HG02588 (cell line): Measurements from ENCODE around the gene HTT.
"Not testable (repeated sequence)": the region's sequence is repeated elsewhere in the genome, so short reads cannot be mapped to it uniquely, and the experiment has no call there.

Source experiments
- ATAC-seq: cut with Tn5 transposase; IDR thresholded peaks from one replicate; pipeline ENCODE4 v1.9.1; 2021; ENCODE audit warnings: mild to moderate bottlenecking, moderate library complexity; ENCODE audit not compliant: unreplicated experiment

HTT gene

DNA sequence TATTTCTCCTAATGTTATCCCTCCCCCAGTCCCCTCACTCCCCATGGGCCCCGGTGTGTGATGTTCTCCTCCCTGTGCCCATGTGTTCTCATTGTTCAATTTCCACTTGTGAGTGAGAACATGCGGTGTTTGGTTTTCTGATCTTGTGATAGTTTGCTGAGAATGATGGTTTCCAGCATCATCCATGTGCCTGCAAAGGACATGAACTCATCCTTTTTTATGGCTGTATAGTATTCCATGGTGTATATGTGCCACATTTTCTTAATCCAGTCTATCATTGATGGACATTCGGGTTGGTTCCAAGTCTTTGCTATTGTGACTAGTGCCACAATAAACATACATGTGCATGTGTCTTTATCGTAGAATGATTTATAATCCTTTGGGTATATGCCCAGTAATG lies 86.6 kb downstream of the HTT start:
- not testable (repeated sequence) for ATAC-seq

- not testable (repeated sequence) for ATAC-seq
These were observed 92.0 kb downstream of the HTT start for GRCh38 chr4:3166434-3166833.

GRCh38 chr4:3168029-3168428 lies 93.5 kb downstream of the HTT start:
- no peak for ATAC-seq

- no peak for ATAC-seq
These were observed 100.2 kb downstream of the HTT start for GRCh38 chr4:3174371-3175338.

- no peak for ATAC-seq
These were observed 102.1 kb downstream of the HTT start for GRCh38 chr4:3176367-3177229.

DNA sequence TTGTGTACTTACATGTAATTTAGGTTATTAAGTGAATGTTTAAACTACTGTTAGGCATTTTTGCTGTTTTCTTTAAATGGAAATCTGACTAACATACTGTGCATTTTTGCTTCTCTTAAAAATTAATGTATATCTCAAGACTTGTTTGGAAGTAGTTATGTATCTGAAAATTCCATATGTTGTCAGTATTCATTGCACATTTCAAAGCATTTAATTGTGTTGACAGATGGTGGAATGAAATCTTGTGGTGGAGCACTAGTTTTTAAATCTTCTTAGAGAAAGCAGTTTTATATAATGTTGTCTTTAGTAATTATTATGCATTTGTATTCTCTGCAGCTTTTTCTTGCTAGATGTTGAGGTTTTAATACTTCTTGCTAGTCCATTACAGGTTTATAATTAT lies 102.9 kb downstream of the HTT start:
- ATAC-seq, result no peak

DNA sequence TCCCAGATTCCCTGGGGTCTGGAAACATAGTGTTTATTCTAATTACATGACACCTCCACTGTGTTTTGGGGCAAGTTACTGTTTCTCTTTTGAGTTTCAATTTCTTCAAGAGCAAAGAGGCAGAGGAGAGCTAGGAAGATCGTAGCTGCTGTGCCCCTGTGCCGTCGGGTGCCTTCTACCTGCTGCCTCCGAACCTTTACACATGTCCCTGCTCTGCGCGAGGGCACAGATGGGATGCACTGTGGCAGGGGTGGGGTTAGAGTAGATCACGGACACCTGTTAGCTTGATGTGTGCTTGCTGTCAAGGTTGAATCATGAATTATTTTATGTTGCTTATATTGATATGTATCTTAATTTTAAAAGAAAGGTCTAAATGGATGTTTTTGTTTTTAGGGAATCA lies 103.4 kb downstream of the HTT start:
- ATAC-seq, result no peak

DNA sequence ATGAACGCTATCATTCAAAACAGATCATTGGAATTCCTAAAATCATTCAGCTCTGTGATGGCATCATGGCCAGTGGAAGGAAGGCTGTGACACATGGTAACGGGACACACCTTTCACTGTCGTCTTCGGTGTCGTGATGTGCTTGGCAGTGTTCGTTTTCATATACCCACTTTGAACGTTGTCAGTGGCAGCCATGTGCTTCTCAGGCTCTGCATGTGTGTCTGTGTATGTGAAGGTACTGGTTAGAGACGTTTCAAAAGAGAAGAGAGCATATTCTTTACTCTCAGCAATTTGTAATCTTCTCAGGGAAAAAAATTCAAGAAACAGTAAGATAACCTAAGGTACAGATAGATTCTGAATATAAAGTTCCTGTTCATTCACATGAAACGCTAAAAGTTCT lies 103.9 kb downstream of the HTT start:
- ATAC-seq, result no peak

DNA sequence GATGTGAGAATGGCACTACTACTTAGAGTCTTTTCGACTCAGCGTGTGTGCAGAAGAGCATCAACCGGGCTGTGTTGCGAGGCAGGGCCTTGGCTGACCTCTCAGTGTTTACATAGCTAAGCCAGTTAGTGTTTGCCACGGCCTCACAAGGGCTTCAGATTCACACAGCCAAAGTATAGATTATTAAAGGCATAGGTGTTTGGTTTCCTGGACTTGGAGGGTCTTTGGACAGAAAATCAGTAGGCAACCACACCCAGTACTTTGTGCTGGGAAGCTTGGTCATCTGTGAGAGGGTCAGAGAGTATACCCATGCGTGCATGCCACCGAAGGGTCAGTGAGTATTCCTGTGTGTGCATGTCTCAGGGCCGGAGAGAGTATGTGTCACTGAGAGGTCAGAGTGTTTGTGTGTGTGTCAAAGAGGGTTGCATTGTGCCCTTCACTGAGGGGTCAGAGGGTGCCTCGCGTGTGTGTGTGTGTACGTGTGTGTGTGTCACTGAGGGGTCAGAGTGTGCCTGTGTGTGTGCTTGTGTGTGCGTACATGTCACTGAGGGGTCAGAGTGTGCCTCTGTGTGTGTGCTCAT lies 104.7 kb downstream of the HTT start:
- ATAC-seq, result no peak

DNA sequence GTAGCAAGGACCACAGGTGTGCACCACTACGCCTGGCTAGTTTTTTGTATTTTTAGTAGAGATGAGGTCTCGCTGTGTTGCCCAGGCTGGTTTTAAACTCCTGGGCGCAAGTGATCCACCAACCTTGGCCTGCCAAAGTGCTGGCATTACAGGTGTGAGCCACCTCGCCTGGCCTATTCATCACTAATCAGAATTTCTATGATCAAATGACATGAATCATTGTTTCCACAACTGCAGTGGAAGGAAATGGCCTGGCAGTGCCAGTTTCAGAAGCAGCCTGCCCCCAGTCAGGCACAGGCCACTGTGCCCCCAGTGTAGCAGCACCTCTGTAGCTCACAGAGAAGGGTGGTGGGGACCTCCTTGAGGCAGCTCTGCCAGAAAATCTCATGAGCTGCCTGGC lies 108.5 kb downstream of the HTT start:
- ATAC-seq, result no peak

DNA sequence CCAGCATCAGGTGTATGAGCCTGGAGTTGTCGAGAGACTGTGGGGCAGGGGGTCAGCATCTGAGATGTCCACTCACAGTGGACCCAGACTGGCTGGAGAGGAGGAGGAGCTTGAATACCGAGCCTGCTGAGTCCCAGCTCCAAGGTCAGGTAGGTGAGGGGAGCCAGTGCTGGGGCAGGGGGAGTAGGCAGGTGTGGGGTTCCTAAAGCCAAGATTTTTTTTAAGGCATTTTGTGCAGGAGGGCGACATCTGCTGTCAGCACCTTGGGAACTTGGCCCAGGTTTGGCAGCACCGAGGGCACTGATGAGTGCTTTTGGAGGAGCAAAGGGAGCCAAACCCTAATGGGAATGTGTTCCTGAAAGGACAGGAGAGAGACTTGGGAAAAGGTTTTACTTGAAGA lies 110.2 kb downstream of the HTT start:
- no peak for ATAC-seq

- ATAC-seq, result no peak
These were observed 112.1 kb downstream of the HTT start for GRCh38 chr4:3186609-3187008.

DNA sequence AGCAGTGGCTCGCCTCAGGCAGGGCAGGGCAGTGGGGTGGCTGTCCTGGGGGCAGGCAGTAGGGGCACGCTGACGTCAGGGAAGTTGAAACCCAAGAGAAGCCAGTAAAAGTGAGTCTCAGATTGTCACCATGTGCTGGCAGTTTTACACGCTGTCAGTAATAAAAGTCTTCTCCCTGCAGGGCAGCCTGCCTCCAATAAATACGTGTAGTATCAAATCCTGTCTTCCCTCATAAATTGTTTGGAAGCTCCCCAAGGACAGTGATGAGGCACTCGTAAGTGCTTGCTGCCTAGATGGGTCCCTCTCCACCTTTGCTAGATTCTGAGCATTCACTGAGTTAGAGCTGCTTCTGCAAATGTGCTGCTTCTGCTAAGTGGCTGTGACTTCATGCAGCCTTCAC lies 113.6 kb downstream of the HTT start:
- ATAC-seq, result no peak

DNA sequence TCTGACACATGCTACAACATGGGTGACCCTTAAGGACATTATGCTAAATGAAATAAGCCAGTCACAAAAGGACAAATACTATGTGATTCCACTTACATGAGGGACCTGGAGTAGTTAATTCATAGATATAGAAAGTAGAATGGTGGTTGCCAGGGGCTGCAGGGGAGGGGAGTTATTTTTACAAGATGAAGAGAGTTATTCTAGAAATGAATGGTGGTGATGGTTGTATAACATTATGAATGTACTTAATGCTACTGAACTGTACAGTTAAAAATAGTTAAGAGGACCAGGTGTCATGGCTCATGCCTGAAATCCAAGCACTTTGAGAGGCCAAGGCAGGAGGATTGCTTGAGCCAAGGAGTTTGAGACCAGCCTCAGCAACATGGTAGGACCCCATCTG lies 115.0 kb downstream of the HTT start:
- ATAC-seq, result no peak

- no peak for ATAC-seq
These were observed 116.1 kb downstream of the HTT start for GRCh38 chr4:3190549-3190948.

- ATAC-seq, result no peak
These were observed 117.7 kb downstream of the HTT start for GRCh38 chr4:3192188-3192587.

- ATAC-seq, result no peak
These were observed 118.3 kb downstream of the HTT start for GRCh38 chr4:3192827-3193226.

DNA sequence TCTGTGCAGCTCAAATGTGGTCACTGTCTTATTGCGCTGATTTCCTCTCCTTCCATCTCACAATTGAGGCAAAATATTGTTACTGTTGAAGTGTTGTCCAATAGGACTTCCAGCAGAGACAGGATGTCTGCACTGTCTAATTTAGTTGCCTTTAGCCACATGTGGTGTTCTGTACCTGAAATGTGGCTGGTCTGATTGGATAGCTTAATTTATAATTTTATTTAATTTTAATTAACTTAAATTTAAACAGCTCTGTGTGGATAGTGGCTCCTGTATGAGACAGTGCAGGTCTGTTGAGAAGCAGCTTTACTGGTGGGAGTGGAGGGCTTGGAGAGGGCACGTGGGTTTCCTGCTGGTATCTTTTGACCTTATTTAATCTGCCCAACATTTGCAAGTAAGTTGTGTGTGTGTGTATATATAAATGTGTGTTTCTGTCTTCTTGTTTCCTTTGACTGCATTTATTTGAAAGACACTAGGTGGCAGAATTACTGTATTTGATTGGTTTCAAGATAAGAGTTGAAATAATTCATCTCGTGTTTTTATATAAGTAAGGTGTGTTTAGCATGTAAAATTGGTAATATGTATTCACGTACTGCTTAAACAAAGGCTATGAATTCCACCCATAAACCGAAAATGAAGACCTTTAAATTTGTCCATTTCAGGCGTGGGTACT lies 119.2 kb downstream of the HTT start:
- ATAC-seq, result no peak

DNA sequence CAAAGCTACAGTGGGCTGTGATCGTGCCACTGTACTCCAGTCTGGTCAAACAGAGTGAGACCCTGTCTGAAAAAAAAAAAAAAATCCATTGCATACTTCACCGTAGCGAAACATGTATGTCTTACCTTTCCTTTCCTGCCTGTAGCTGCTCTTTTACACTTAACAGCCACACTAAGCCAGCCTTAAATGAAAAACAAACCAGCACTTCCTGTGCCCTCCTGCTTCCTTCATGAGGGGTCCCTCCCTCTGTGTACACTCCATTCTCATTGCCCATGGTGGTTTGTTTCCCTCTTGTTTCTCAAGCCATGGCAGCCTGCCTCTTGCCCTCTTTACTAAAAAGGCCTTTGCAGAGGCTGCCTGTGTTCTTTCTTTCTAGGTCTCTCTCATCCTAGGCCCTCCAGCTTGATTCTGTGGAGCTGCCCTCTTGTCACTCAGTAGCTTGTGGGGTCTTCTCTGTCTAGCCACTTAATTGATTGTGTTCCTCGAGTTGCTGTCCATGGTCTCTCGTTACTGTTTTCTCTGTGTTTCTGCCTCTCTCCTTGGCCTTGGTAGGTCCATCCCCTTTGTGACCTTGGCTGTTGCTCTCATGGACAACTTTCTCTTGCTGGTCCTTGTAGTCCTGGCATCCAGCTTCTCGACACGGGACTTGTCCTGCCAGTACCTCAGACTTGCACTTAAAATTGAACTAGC lies 122.3 kb downstream of the HTT start:
- no peak for ATAC-seq

DNA sequence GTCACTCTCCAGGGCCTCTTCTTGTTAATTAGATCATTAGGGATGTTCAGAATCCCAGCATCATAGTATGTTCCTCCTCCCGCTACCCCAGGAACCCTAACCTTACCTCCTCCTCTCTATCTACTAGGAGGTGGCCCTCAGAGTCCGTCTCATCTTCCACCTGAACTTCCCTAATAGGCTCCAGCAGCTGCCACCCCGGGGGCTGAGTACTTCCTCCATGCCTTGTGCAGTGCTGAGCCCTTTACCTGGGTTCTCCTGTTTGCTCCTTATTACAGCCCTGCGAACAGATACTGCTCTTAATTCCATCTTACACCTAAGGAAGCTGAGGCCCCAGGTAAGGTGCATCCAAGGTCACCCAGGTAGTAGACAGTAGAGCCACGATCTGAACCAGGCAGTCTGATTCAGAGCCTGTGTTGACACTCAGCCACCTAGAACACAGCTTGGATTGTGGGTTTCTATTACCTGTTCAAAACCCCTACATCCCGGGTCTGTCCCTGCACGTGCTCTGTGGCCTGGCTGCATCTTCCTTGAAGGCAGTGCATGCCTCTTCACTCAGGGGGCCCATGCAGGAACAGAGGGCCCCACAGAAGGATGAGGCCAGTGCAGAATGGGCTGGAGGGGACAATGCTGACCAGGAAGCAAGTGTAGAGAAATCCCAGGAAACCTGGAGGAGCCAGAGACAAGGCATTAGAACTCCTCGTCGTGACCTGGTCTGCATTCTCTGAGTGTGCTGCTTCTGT lies 123.1 kb downstream of the HTT start:
- ATAC-seq, result no peak
